Activated naive CD8-positive, alpha-beta T cell treated with anti-CD3 and anti-CD28 coated beads, Interleukin-2, amount 50 U/mL, for 16 hours (primary cell): ENCODE results near the gene TUBA1B.

Experiments used
- DNase-seq: peaks from one replicate; pipeline ENCODE4 v3.0.0-alpha.2; 2020; ENCODE audit warnings: low read depth, low spot score

Gene TUBA1B

DNA sequence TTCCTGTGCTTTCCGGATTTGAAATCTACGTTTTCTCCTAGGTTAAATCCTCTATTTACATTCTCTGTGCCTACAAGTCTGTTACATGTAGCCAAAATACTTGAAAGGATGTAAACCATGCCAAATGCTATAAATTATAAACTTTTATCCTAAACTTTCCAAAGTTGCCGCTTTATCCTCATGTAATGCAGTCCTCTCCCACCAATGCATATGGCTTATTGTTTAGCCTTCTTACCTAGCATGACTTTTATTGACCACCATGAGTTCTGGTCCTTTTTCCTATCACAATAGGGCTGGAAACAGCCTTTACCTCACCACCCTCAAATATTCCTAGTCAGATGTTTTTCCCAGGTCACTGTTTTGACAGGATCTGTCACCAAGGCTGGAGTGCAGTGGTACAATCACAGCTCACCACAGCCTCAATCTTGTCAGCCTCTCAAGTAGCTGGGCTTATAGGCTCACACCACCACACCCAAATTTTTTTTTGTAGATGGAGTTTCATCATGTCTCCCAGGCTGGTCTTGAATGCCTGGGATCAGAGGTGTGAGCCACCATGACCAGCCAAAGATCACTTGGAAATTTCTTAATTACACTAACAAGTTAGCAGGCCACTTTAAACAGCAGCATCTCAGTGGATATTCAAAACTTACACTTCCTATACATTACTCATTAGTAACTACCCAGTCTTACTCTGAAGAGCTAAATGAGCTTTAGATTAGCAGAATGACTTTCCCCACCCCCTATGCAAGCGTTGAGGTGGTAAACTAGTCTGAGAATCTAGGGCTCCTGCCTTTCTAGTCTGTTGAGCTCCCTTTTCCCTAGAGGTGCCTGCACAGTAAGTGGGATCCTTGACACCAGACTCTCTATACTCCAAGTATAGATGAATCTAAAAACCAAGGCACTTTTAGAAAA lies 4.1 kb downstream of the TUBA1B start:
- no peak for DNase-seq

DNA sequence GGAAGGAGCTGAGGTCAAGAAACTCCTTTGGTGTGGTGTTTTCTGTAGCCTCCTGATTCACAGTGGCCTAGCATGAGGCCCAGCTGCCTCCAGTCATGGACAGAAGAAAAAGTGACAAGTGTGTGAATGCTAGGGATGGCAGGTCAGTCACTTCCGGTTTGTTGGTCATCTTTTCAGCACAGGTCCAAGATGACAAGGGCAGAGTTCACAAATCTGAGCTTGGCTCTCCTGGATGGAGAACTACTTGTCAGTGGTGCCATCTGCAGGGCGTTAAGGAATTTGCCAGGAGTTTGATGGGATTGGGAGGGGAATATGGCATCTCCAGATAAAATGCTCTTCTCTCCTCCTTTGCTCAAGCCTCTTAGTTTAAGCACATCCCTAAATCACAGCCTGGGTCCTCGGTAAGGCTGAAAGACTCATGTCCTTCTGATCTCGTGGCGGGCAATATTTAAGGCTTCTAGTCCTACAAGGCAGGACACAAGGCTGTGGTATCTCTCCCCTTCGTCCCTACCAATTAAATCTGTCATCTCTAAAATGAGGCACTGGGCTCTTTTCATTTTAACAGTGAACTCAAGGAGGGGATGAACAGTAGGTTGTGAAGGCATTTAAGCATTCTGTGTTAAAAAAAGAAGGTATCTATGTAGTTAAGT lies 10.0 kb downstream of the TUBA1B start:
- DNase-seq, result no peak

DNA sequence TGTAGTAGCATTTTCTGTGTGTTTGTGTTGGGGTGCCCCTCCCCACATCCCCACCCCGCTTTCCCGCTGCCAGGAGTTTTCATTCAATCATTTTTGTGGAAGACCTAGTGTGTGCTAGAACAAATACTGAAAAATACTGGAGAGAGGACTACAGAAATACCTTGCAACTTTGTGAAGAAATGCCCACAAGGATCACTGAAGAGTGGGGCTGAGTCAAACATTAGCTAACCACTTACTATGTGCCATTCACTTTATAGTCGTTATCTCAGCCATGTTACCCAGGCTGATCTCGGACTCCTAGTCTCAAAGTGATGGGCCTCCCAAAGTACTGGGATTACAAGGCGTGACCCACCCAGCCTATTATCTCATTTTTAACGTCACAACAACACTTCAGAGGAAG lies 20.0 kb downstream of the TUBA1B start:
- DNase-seq, result no peak

DNA sequence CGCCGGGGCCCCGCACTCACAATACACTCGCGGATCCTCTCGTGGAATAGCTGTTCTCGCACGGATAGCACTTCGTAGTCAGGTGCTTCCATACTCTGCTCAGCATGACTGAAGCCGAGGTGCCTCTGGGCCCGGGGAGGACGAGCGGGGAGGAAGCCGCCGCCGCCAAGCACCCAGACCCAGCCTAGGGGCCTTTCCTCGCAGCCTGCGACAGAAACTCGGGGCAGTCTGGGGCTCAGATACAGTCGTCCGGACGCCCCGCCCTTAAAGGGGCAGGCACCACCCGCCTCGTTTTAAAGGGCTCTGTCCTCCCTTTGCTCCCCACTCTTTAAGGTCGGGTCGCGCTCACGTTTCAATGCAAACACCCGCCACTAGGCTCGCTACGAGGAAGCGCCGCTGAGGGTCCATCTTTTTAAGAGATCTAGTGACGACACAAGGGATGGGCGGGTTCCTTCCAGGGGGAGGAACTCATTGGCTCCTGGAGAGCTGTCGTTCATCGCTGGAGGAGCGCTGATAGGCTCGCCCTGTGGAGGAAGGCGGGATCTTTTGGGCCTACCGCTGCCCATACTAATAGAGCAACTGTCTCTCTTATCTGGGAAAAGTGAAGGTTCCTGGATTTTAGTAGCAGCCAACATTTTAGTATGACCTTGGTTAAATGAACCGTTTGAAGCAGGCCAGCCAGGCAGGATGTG lies 20.6 kb downstream of the TUBA1B start, which contains the start of gene LMBR1L:
LMBR1L (minus strand) TSS at position 384 of the 692 bp plus-strand sequence; CDS start at position 92, 292 bp downstream.
- peak; percentile 90 for DNase-seq

GRCh38 chr12:49109641-49110463 lies 21.3 kb downstream of the TUBA1B start:
- DNase-seq, result no peak

GRCh38 chr12:49108958-49109404 lies 22.2 kb downstream of the TUBA1B start:
- no peak for DNase-seq

- no peak for DNase-seq
Measured at GRCh38 chr12:49105504-49106084, 25.6 kb downstream of the TUBA1B start.

DNA sequence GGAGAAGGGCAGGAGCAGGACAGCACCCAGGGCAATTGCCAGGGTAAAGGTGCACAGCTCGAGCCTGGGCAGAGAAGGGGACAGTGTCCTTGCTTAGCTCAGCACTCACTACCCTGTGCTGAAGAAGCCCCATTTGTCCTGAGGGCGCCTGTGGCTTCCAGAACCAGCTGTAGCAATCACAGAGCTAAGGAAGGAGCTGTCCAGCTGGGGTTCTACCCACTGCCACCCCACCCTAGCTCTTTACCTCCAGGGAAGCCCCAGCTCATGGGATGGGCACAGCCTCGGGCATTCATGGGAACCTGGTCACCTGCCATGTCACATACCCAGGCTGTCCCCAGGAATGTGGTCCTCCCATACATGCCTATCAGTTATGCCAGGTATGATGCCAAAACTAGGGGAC lies 26.4 kb downstream of the TUBA1B start:
- no peak for DNase-seq

DNA sequence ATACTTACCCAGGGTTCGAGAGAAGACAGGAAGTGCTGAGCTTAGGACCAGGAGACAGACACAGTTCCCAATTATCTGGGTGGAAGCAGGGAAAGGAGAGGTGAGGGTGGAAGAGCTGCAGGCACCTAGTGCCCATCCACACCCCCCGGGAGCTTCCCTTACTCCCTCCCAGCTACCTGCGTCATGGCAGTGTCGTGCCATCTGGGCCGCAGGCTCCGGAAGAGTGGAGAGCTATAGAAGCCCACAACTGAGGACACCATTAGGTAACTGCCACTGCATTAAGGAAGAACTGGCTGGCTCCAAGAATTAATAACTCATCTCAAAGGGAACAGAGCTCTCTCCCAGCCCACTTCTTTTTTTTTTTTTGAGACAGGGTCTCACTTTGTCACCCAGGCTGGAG lies 30.8 kb downstream of the TUBA1B start:
- no peak for DNase-seq

GRCh38 chr12:49098703-49099102 lies 32.5 kb downstream of the TUBA1B start:
- DNase-seq, result no peak

- peak; percentile 42 for DNase-seq
Measured at GRCh38 chr12:49098035-49098451, 33.2 kb downstream of the TUBA1B start.

GRCh38 chr12:49097381-49097780 lies 33.8 kb downstream of the TUBA1B start:
- DNase-seq, result no peak

GRCh38 chr12:49094975-49095365 lies 36.2 kb downstream of the TUBA1B start:
- no peak for DNase-seq

- no peak for DNase-seq
Measured at GRCh38 chr12:49094160-49094974, 36.8 kb downstream of the TUBA1B start, which contains the start of gene DHH. Gene DHH, minus strand, starts transcription at chr12:49094801. Its CDS starts 289 bp downstream, at chr12:49094512.

DNA sequence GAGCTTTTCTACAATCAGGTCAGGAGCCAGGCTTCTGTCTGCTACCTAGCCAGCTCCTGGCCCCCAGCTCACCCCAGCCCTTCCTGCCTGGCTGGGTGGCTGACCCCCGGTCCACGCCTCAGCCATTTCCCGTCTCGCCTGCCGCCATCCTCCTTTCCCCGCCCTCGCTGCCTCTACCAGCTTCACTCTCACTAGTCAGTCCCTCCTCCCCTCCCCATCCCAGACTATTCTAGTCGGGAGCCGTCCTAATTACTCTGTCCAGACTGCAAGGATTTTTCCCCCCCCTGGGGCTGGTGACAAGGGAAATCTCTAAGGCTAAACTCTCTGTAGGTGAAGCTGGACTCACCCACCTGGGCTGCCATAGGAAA lies 37.4 kb downstream of the TUBA1B start:
- no peak for DNase-seq

- DNase-seq, result no peak
Measured at GRCh38 chr12:49092816-49093406, 38.3 kb downstream of the TUBA1B start.

DNA sequence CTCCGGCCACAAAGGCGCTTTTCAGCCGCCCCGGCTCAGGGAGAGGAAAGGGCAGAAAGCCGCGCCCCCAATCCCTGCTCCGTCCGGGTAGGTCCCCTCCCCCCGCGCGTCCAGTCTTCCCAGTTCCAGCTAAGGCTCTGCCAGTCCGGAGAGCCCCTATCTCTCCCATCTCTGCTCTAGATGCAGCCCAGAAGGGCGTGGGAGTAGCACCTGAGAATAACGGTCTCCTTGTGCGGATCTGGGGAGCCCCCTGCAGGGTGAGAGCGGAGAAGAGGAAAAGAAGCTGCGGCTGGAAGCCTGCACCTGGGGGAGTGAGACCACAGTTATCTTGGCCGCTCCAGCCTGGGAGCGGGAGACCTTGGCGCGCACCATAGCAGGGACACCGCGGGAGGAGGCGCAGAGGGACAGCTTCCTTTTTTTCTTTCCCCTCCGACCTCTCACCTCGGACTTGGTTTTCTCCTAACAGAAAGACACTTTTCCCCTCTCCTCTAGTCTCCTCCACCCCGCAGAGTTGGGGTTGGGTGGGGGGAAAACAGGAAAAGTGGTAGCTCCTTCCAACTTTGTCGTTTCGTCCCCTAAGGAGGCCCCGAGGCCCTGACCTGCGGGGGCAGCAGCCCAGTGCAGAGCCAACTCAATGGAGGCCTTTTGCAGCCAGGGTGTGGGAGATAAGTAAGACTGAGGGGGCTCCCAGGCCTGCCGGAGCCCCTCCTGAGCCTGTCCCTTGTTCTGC lies 38.9 kb downstream of the TUBA1B start:
- peak; percentile 34 for DNase-seq

- DNase-seq, result no peak
Measured at GRCh38 chr12:49091836-49092085, 39.4 kb downstream of the TUBA1B start.
